Prostate gland (tissue), 2 donors: ENCODE results near the gene CACNA1I.

Experiments
- POLR2A ChIP-seq: fragments of 450-650 bp; IDR thresholded peaks from one replicate; pipeline ENCODE4 v1.6.1; 2016; ENCODE audit warnings: antibody characterized with exemption, mild to moderate bottlenecking
- POLR2AphosphoS5 ChIP-seq: sonication (generic); formaldehyde crosslinking; IDR thresholded peaks from one replicate; pipeline ENCODE4 v1.6.1; 2017; ENCODE audit warnings: antibody characterized with exemption
- TF ChIP-seq, protein P1 (sequence below), 4 experiments: fragments of 200-600 bp in 2 of 4; fragments of 450-650 bp in 2 of 4; sonication (generic) in 2 of 4; IDR thresholded peaks; 1 replicate in 3 of 4; 2 replicates in 1 of 4; pipeline ENCODE4 v1.5.1; 2016 to 2019; ENCODE audit warnings: antibody characterized with exemption in 4 of 4, mild to moderate bottlenecking in 2 of 4, moderate library complexity in 2 of 4

DNA sequence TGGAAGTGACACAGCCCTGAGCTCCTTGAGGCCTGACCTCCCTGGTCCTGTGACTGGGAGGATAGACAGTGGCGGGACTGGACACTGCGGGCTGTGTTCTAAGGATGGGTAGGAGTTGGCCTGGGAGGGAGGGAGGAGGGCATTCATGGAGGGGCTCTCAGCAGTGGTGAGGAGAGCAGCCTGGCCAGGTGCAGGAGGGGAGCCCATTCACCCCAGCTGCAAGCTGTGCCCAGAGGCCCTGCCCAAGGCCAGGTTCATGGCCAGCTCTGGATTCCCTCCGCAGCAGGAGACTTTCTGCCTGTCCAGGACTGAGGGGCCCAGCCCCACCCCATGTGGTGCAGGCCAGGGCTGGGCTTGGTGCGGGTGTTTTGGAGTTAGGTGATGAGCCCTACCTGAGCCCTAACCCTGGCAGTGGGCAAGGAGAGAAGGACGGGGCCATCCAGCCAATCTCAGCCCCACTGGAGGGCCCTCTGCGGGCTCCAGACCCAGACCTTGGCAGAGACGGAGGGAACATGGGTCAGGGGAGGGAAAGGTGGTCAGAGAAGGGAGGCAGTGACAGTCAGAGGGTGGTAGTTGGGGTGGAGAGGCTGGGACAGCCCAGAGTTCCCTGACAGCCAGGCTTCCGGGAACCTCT lies 26.8 kb downstream of the CACNA1I start:
- TF ChIP-seq, protein P1, sequence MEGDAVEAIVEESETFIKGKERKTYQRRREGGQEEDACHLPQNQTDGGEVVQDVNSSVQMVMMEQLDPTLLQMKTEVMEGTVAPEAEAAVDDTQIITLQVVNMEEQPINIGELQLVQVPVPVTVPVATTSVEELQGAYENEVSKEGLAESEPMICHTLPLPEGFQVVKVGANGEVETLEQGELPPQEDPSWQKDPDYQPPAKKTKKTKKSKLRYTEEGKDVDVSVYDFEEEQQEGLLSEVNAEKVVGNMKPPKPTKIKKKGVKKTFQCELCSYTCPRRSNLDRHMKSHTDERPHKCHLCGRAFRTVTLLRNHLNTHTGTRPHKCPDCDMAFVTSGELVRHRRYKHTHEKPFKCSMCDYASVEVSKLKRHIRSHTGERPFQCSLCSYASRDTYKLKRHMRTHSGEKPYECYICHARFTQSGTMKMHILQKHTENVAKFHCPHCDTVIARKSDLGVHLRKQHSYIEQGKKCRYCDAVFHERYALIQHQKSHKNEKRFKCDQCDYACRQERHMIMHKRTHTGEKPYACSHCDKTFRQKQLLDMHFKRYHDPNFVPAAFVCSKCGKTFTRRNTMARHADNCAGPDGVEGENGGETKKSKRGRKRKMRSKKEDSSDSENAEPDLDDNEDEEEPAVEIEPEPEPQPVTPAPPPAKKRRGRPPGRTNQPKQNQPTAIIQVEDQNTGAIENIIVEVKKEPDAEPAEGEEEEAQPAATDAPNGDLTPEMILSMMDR (IDR thresholded peaks at IDR 0.05): no peak
- TF ChIP-seq POLR2AphosphoS5 (no peak), POLR2A (no peak)
